Ascending aorta (tissue), 2 donors: Measurements from ENCODE around the gene TOR3A. TPM values are rescaled to one million over a fixed set of nuclear protein-coding genes. Genes with fewer than 3 reads are reported as not detected.
A peak's percentile ranks its signal among the peaks of the same experiment; 100 is the strongest.

Source experiments
- DNase-seq, 2 donors: peaks; one replicate each; pipeline ENCODE4 v3.0.0-alpha.2; 2019; ENCODE audit warnings: low spot score in 2 of 2
- H3K27ac ChIP-seq, 2 donors: fragments of 200-600 bp; sonication (generic); one replicate each; pipeline ENCODE4 v1.5.1; 2016 to 2017; ENCODE audit warnings: mild to moderate bottlenecking in 1 of 2
- H3K27me3 ChIP-seq: fragments of 200-600 bp; sonication (generic); one replicate; pipeline ENCODE4 v1.5.1; 2017
- H3K36me3 ChIP-seq, 2 donors: fragments of 200-600 bp; sonication (generic); one replicate each; pipeline ENCODE4 v1.5.1; 2016
- H3K4me1 ChIP-seq, 2 donors: fragments of 200-600 bp; sonication (generic); one replicate each; pipeline ENCODE4 v1.5.1; 2016 to 2017; ENCODE audit warnings: mild to moderate bottlenecking in 1 of 2
- H3K4me3 ChIP-seq, 2 donors: fragments of 200-600 bp; sonication (generic); one replicate each; pipeline ENCODE4 v1.5.1; 2016 to 2017; ENCODE audit warnings: mild to moderate bottlenecking in 1 of 2
- H3K9me3 ChIP-seq, 2 donors: fragments of 200-600 bp; sonication (generic); one replicate each; pipeline ENCODE4 v1.5.1; 2016
- intact Hi-C: fragments of 100-400 bp; cut with DNase I; formaldehyde crosslinking; loops from one replicate; pipeline ENCODE4 v1.15.1; 2023
- total RNA-seq: library from RNA; depleted of rRNA; stranded (reverse); fragments of >200 nt; gene quantifications from one replicate; pipeline ENCODE4 v1.1.0, GENCODE V29; 2016
- TF ChIP-seq, protein P1 (sequence below), 3 experiments: fragments of 200-600 bp in 2 of 3; fragments of 450-650 bp in 1 of 3; sonication (generic) in 2 of 3; IDR thresholded peaks; one replicate each; pipeline ENCODE4 v1.5.1; 2016 to 2019; ENCODE audit warnings: antibody characterized with exemption in 3 of 3, mild to moderate bottlenecking in 1 of 3, moderate library complexity in 1 of 3

The TOR3A gene
- total RNA-seq, 1 donor from 2014 or later, result 109 TPM

DNA sequence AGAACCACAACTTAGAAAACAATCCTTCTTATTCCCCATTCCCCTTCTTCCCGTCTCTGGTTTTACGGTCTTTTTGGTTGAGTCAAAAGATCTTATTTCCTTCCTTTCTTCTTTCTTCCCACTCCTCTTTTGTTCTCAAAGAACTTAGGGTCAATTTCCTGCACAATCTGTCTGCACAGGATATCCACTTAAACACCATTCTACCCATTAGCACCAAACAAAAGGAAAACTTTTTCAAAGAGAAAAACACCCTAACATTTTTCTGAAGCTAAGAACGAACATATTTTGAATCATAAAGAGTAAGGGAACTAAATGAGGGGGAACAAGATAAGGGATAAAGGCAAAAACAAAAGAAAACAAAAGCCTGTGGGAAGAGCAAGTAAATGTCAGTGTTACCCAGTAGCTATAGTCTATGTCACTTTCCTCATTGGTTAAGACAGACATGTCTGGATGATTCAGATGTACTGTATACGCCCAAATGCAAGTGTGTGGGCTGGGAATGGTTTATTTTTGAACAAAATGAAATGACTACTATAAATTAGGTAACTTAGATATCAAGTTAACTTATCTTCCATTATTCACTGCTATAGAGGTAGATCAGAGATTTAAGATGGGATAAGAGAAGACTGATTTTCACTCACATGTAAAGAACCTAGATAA lies 59.9 kb downstream of the TOR3A start:
- H3K27ac ChIP-seq, result peak overlapping the region; percentile 15 to 77
- TF ChIP-seq, protein P1, sequence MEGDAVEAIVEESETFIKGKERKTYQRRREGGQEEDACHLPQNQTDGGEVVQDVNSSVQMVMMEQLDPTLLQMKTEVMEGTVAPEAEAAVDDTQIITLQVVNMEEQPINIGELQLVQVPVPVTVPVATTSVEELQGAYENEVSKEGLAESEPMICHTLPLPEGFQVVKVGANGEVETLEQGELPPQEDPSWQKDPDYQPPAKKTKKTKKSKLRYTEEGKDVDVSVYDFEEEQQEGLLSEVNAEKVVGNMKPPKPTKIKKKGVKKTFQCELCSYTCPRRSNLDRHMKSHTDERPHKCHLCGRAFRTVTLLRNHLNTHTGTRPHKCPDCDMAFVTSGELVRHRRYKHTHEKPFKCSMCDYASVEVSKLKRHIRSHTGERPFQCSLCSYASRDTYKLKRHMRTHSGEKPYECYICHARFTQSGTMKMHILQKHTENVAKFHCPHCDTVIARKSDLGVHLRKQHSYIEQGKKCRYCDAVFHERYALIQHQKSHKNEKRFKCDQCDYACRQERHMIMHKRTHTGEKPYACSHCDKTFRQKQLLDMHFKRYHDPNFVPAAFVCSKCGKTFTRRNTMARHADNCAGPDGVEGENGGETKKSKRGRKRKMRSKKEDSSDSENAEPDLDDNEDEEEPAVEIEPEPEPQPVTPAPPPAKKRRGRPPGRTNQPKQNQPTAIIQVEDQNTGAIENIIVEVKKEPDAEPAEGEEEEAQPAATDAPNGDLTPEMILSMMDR (IDR thresholded peaks at IDR 0.05), result no peak
- no peak for DNase-seq
- H3K9me3 ChIP-seq, result no peaks in the 10 kb centered on the region
- H3K4me3 ChIP-seq, result peak overlapping the region; percentile 22 to 52
- intact Hi-C loops, result loop anchor here (5.0 kb wide), 1 partner anchor 36 kb away; no protein-coding TSS in a partner anchor
- H3K4me1 ChIP-seq, result peaks cover 2 to 7% of the 10 kb centered on the region in 2 donors
- no peaks in the 10 kb centered on the region for H3K36me3 ChIP-seq
- H3K27me3 ChIP-seq, result no peaks in the 10 kb centered on the region

GRCh38 chr1:179142889-179143299 lies 61.0 kb downstream of the TOR3A start:
- TF ChIP-seq, protein P1 (IDR thresholded peaks at IDR 0.05), result no peak
- H3K27me3 ChIP-seq, result no peaks in the 10 kb centered on the region
- H3K36me3 ChIP-seq, result no peaks in the 10 kb centered on the region
- H3K4me3 ChIP-seq, result peak overlapping the region; percentile 22 to 52
- no peak for DNase-seq
- no peaks in the 10 kb centered on the region for H3K9me3 ChIP-seq
- intact Hi-C loops, result loop anchor here (5.0 kb wide), 1 partner anchor 34 kb away; no protein-coding TSS in a partner anchor
- peaks cover 2 to 7% of the 10 kb centered on the region in 2 donors for H3K4me1 ChIP-seq
- H3K27ac ChIP-seq, result peak overlapping the region; percentile 56 to 77

DNA sequence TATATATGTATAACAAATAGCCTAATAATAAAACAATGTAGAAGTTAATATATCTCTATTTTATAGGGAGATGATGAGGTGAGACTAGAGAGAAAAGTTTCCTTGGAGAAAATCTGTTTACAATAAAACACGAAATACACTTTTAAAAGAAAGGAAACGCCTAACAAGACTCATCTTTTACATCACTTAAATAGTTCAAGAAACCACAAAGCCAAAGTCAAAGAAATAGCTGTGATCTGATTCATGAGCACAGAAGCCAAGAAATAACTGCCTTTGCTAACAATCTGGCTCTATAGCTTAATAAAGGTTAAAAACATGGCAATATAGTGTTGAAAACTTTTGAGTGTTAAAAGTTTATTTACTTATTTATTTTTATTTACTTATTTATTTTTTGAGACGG lies 61.5 kb downstream of the TOR3A start:
- H3K4me3 ChIP-seq, result peak overlapping the region; percentile 15 to 52
- no peak for DNase-seq
- peak overlapping the region; percentile 56 to 77 for H3K27ac ChIP-seq
- TF ChIP-seq, protein P1 (IDR thresholded peaks at IDR 0.05), result no peak
- H3K9me3 ChIP-seq, result no peaks in the 10 kb centered on the region
- H3K27me3 ChIP-seq, result no peaks in the 10 kb centered on the region
- intact Hi-C loops, result loop anchor here (5.0 kb wide), 1 partner anchor 34 kb away; no protein-coding TSS in a partner anchor
- H3K36me3 ChIP-seq, result peaks cover 0 to 2% of the 10 kb centered on the region in 2 donors
- H3K4me1 ChIP-seq, result peaks cover 2 to 7% of the 10 kb centered on the region in 2 donors

DNA sequence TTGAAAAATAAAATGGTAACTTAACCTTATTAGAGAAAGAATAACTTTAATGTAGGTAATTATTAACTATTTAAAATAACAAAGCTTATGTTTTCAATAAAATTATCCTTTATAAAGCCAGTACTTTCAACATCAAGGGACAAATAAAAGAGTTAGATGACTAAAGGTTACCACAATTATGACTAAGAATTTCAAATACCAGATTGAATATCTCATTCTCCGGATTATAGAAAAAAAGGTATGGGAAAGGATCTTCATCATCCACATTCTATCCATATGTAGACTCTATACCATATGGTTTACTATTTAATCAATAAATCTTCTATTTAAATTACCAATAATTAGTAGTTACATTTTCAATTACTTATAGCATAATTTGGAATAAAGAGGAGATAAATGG lies 62.8 kb downstream of the TOR3A start:
- TF ChIP-seq, protein P1 (IDR thresholded peaks at IDR 0.05), result no peak
- no peaks in the 10 kb centered on the region for H3K9me3 ChIP-seq
- no peaks in the 10 kb centered on the region for H3K27me3 ChIP-seq
- no peak overlapping the region for H3K4me3 ChIP-seq
- intact Hi-C loops, result loop anchor here (5.0 kb wide), 1 partner anchor 33 kb away; no protein-coding TSS in a partner anchor
- DNase-seq, result no peak
- H3K27ac ChIP-seq, result no peak overlapping the region
- H3K36me3 ChIP-seq, result peaks cover 0 to 5% of the 10 kb centered on the region in 2 donors
- peaks cover 2 to 7% of the 10 kb centered on the region in 2 donors for H3K4me1 ChIP-seq

DNA sequence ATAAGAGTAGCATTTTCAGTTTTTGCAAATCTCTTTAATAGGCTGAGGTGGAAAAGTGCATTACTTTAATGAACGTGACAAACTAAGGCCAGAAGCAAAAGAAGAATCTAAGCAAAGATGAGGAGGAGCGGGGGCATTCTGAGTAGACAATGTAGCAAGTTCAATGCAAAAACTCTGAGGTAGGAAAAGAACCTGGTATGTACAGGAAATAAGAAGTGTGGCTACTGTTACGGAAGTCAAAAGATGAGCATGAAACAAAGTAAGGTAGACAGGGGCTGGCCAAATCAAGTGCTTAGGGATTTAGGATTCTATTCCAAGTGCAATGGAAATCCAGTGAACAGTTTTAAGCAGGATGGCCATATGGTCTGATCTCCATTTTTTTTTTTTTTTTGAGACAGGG lies 63.7 kb downstream of the TOR3A start:
- peaks cover 0 to 4% of the 10 kb centered on the region in 2 donors for H3K9me3 ChIP-seq
- no peak overlapping the region for H3K4me3 ChIP-seq
- peaks cover 0 to 5% of the 10 kb centered on the region in 2 donors for H3K36me3 ChIP-seq
- no peaks in the 10 kb centered on the region for H3K27me3 ChIP-seq
- TF ChIP-seq, protein P1 (IDR thresholded peaks at IDR 0.05), result no peak
- no peak for DNase-seq
- H3K27ac ChIP-seq, result no peak overlapping the region
- intact Hi-C loops, result no loop called here
- peaks cover 2 to 7% of the 10 kb centered on the region in 2 donors for H3K4me1 ChIP-seq

Other genes starting within 250 kb of the TOR3A start
- 30.8 TPM for gene ANGPTL1, start 211.0 kb upstream of the TOR3A start, total RNA-seq
- 17.3 TPM for gene FAM20B, start 56.2 kb upstream of the TOR3A start, total RNA-seq
- 23.9 TPM for gene ABL2, start 147.6 kb downstream of the TOR3A start, total RNA-seq
- gene SOAT1, start 211.7 kb downstream of the TOR3A start, total RNA-seq, result 10.6 TPM